GM18870 (cell line): ENCODE data around the gene BATF.
A peak's percentile ranks its signal among the peaks of the same experiment; 100 is the strongest.

Experiments
- ATAC-seq: cut with Tn5 transposase; IDR thresholded peaks from one replicate; pipeline ENCODE4 v1.9.1; 2021; ENCODE audit warnings: moderate library complexity; ENCODE audit not compliant: unreplicated experiment

The BATF gene

DNA sequence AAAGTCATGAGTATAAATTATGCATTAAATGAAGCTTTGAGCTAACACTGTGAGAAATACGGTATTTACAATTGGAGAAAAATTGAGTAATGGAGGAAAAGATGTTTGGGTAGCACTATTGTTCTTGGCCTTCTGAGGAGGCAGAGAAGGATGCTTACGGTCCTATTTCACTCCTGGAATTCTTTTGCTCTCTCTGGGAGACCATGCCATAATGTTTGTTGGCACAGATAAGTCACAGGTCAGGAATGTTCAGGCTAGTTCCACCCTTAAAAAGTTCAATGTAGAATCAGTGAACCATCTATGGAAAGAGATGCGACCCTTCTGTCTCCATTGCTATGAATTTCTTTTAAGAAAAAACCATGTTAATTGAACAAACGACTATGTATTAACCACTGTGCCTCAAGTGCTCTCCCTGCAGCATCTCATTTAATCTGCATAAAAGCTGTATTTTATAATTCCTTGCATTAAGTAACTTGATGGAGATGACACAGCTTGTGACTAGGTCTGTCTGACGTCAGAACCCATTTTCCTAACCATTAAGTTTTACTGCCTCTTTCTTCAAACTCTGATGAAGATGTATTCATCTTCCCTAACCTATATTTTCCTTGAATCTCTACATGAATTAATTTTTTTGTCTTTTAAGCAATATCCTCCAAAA, 9.5 kb downstream of the BATF start:
- no peak for ATAC-seq

- ATAC-seq: no peak
Observed at GRCh38 chr14:75533791-75534555, 11.7 kb downstream of the BATF start.

DNA sequence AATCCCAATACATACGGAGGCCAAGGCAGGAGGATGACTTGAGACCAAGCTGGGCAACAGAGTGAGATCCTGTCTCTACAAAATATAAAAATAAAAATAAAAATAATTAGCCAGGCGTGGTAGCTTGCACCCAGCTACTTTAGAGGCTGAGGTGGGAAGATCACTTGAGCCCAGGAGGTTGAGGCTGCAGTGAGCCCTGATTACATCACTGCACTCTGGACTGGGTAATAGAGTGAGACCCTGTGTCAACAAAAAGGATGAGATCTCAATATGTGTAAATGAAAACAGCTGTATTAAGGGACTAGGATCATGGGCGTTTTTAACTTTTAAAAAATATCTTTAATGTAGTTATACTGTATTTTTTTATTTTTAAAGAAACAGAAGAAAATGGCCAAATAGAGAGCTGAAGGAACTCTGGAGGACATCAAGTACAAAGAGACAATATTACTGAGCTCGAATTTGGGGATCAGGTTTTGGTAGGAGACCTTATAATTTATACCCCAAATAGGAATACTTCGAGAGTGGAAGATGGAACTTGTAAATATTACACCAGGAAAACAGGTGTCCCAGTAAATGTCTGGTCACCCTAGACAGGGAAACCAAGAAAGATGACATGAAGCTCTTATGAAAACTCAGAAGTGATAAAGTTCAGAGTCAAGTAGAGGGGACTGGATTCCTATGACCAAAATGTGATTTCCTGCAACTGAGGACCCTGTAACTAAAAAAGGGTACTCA, 13.1 kb downstream of the BATF start:
- no peak for ATAC-seq

DNA sequence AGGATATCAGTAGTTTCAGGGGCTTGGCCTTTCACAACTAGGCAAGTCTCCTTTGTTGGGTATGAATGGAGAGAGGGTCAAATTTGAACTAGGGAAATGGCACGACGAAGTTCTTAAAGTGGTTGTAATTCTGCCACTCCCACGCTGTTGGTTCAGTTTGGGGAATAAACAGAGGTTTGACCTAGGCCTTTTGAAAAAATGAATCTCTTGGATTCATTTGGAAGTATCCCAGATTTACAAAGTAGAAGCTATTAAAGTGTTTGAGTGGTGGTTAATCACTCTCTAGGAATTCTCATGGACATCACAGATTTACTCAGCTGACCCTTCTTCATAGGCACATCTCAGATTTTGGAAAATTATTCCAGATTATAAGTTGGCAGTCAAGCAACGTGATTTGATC, 14.8 kb downstream of the BATF start:
- no peak for ATAC-seq

DNA sequence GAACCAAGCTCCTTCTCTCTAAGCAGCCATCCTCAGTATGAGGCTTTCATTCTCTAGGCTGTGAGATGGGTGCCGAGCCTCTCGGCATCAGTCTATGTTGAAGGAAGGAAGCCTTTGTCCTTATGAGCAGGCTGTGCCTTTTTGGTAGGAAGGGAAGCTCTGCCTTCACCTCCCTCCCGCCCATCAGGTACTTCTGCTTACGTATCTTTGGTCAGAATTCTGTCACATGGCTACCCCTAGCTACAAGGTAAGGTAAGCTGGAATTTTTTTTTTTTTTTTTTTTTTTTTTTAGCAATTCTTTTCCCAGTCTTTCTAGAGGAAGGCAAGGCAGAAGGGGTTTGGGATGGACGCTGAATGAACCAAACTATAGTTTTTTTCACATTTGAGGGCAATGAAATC, 16.9 kb downstream of the BATF start:
- no peak for ATAC-seq

- no peak for ATAC-seq
Observed at GRCh38 chr14:75539561-75540478, 17.6 kb downstream of the BATF start.

DNA sequence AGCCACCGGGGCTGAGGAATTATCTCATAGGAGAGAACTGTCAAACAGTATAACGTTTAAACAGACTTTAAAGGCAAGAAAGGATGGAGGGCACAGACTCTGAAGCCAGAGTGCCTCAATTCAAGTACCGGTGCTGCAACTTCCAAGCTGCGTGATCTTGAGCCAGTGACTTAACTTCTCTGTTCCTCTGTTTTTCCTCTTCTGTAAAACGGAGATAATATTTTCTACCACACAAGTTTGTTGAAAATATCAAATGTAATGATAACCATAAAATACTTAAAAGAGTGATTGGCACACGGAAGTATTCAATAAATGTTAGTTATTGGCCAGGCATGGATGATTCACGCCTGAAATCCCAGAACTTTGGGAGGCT, 18.2 kb downstream of the BATF start:
- no peak for ATAC-seq

- ATAC-seq: peak; percentile 41
Observed at GRCh38 chr14:75542588-75543091, 20.4 kb downstream of the BATF start.

DNA sequence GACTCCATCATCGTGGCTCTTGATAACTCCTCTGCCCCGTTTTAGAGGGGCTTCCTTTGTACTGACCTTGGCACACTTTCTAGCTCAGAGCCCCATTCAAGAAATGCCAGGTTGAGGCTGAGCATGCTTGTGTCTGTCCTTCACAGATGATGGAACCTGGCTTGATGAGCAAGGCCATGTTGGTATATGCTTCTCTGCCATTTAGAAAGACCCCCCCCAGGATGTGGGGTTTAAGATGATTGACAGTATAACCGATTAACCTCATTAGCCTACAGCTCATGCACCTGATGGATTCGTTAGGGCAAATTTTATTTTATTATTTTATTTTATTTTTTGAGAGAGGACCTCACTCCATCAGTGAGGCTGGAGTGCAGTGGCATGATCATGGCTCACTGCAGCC, 21.0 kb downstream of the BATF start:
- peak; percentile 11 for ATAC-seq

- ATAC-seq: no peak
Observed at GRCh38 chr14:75543786-75544185, 21.5 kb downstream of the BATF start.

GRCh38 chr14:75545907-75546306, 23.6 kb downstream of the BATF start:
- ATAC-seq: no peak

- no peak for ATAC-seq
Observed at GRCh38 chr14:75547552-75548250, 25.4 kb downstream of the BATF start.

- ATAC-seq: no peak
Observed at GRCh38 chr14:75548544-75548943, 26.3 kb downstream of the BATF start.

GRCh38 chr14:75549169-75549568, 26.9 kb downstream of the BATF start:
- ATAC-seq: peak; percentile 51

DNA sequence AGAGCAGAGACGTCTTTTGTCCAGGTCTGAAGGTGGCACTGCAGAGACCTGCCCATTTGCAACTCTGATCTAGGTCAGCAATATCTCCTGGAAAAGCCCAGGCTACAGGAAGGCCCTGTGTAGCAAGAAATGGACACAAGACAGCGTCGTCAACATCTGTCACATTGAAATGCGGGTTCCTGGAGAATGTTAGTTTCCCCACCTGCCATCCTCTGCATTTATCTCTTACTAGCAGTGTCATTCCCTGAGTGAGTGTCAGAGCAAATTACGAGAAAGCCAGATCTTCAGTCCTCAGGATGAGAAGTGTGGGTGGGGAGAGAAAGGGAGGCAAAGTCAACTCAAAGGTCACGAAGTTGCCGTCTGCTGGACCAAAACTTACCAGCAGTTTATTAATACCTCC, 28.8 kb downstream of the BATF start:
- ATAC-seq: no peak

- no peak for ATAC-seq
Observed at GRCh38 chr14:75553157-75553556, 30.9 kb downstream of the BATF start.

- ATAC-seq: no peak
Observed at GRCh38 chr14:75553761-75554364, 31.6 kb downstream of the BATF start.

GRCh38 chr14:75554482-75554881, 32.2 kb downstream of the BATF start:
- ATAC-seq: no peak

GRCh38 chr14:75558440-75558839, 36.2 kb downstream of the BATF start:
- no peak for ATAC-seq

DNA sequence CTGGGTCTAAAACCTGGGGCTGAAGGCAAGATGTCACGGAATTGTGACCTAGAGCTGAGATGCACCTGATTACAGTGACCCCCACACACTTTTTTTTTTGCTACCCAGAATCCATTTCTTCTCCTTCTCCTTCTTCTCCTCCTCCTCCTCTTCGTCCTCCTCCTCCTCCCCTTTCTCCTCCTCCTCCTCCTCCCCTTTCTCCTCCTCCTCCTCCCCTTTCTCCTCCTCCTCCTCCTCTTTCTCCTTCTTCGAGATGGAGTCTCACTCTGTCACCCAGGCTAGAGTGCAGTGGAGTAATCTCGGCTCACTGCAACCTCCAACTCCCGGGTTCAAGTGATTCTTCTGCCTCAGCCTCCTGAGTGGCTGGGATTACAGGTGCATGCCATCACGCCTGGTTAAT, 36.8 kb downstream of the BATF start:
- ATAC-seq: no peak
